ENCODE measurements around the gene ZSWIM8. TPM values are rescaled to one million over a fixed set of nuclear protein-coding genes. Genes with fewer than 3 reads are reported as not detected.
"Not testable (repeated sequence)": the region's sequence is repeated elsewhere in the genome, so short reads cannot be mapped to it uniquely, and the experiment has no call there.

The ZSWIM8 gene
- total and polyA plus RNA-seq, 2 experiments from 2014 or later = 20.5 to 30.4 TPM

- TF ChIP-seq ZNF462 (CRISPR knock-in tag; IDR thresholded peaks at IDR 0.05) (no peak), ZNF331 (CRISPR knock-in tag; IDR thresholded peaks at IDR 0.05; ENCODE audit: low read depth) (no peak)
Observed at GRCh38 chr10:73793456-73793855, 8.1 kb downstream of the ZSWIM8 start (continued).

- H3K9me2 ChIP-seq (ENCODE audit: insufficient read depth); H3K4me2 ChIP-seq; H3K36me3 ChIP-seq (ENCODE audit: insufficient read depth); H3K4me3 ChIP-seq; H3K27me3 ChIP-seq (ENCODE audit: insufficient read depth); H3F3A ChIP-seq (replicated peaks; ENCODE audit: low read depth); H3K27ac ChIP-seq (ENCODE audit: low read depth); H3K4me3 Mint-ChIP-seq; H3K4me1 ChIP-seq (ENCODE audit: insufficient read depth); H3K9me3 Mint-ChIP-seq; H3K27ac Mint-ChIP-seq; DNase-seq (ENCODE audit: low spot score); H2AFZ ChIP-seq; H4K20me1 ChIP-seq (replicated peaks; ENCODE audit: insufficient read depth); H3K4me1 Mint-ChIP-seq; H3K79me2 ChIP-seq (replicated peaks; ENCODE audit: insufficient read depth); ATAC-seq: not testable (repeated sequence)
- Mint-ChIP-seq H3K27me3 (ENCODE audit: insufficient read depth, low read depth, poor library complexity) (peaks cover 15% of the 10 kb centered on the region), H3K36me3 (ENCODE audit: low read depth) (peaks cover 44% of the 10 kb centered on the region)
Observed at GRCh38 chr10:73795491-73795890, 10.1 kb downstream of the ZSWIM8 start.

GRCh38 chr10:73796035-73796434 lies 10.6 kb downstream of the ZSWIM8 start:
- not testable (repeated sequence) for H3K9me3 Mint-ChIP-seq; ATAC-seq; H3K9me2 ChIP-seq (ENCODE audit: insufficient read depth)

More at GRCh38 chr10:73796035-73796434, 10.6 kb downstream of the ZSWIM8 start:
- peaks cover 12% of the 10 kb centered on the region for H3K27me3 Mint-ChIP-seq (ENCODE audit: insufficient read depth, low read depth, poor library complexity)
- not testable (repeated sequence) for H3K36me3 ChIP-seq (ENCODE audit: insufficient read depth); H4K20me1 ChIP-seq (replicated peaks; ENCODE audit: insufficient read depth); H3K4me1 Mint-ChIP-seq; H3K4me3 ChIP-seq; DNase-seq (ENCODE audit: low spot score); H2AFZ ChIP-seq; H3K79me2 ChIP-seq (replicated peaks; ENCODE audit: insufficient read depth); H3K4me1 ChIP-seq (ENCODE audit: insufficient read depth); H3K27ac Mint-ChIP-seq; H3F3A ChIP-seq (replicated peaks; ENCODE audit: low read depth); H3K4me2 ChIP-seq; H3K27me3 ChIP-seq (ENCODE audit: insufficient read depth); H3K4me3 Mint-ChIP-seq; H3K27ac ChIP-seq (ENCODE audit: low read depth)
- peaks cover 41% of the 10 kb centered on the region for H3K36me3 Mint-ChIP-seq (ENCODE audit: low read depth)

Data from GM23338 (cell line).